ENCODE measurements around the gene AARS2.

DNA sequence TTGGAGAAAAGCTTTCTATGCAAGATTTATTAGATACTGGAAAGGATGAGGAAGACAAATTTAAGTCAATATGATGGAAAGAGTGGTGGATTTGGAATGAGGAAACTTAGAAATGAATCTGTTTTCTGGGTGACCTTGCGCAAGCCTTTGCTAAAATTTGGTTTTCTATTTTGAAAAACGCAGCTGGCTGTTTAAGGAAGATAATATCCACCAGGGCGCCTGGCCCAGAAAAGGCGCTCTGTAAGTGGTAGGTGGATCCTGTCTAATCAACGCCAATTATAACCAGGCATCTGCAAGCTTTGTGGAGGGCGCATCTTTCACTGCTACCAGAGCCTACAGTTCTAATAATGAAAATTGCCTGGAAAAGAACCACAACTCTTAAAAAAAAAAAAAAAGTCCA is 28.9 kb upstream of the AARS2 start:
- TF ChIP-seq, protein P1, sequence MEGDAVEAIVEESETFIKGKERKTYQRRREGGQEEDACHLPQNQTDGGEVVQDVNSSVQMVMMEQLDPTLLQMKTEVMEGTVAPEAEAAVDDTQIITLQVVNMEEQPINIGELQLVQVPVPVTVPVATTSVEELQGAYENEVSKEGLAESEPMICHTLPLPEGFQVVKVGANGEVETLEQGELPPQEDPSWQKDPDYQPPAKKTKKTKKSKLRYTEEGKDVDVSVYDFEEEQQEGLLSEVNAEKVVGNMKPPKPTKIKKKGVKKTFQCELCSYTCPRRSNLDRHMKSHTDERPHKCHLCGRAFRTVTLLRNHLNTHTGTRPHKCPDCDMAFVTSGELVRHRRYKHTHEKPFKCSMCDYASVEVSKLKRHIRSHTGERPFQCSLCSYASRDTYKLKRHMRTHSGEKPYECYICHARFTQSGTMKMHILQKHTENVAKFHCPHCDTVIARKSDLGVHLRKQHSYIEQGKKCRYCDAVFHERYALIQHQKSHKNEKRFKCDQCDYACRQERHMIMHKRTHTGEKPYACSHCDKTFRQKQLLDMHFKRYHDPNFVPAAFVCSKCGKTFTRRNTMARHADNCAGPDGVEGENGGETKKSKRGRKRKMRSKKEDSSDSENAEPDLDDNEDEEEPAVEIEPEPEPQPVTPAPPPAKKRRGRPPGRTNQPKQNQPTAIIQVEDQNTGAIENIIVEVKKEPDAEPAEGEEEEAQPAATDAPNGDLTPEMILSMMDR (IDR thresholded peaks at IDR 0.05) = no peak
- TF ChIP-seq, protein P2, sequence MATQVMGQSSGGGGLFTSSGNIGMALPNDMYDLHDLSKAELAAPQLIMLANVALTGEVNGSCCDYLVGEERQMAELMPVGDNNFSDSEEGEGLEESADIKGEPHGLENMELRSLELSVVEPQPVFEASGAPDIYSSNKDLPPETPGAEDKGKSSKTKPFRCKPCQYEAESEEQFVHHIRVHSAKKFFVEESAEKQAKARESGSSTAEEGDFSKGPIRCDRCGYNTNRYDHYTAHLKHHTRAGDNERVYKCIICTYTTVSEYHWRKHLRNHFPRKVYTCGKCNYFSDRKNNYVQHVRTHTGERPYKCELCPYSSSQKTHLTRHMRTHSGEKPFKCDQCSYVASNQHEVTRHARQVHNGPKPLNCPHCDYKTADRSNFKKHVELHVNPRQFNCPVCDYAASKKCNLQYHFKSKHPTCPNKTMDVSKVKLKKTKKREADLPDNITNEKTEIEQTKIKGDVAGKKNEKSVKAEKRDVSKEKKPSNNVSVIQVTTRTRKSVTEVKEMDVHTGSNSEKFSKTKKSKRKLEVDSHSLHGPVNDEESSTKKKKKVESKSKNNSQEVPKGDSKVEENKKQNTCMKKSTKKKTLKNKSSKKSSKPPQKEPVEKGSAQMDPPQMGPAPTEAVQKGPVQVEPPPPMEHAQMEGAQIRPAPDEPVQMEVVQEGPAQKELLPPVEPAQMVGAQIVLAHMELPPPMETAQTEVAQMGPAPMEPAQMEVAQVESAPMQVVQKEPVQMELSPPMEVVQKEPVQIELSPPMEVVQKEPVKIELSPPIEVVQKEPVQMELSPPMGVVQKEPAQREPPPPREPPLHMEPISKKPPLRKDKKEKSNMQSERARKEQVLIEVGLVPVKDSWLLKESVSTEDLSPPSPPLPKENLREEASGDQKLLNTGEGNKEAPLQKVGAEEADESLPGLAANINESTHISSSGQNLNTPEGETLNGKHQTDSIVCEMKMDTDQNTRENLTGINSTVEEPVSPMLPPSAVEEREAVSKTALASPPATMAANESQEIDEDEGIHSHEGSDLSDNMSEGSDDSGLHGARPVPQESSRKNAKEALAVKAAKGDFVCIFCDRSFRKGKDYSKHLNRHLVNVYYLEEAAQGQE (IDR thresholded peaks at IDR 0.05) = no peak
- TF ChIP-seq PHF8 (IDR thresholded peaks at IDR 0.05; ENCODE audit: borderline replicate concordance, low read depth) (no peak), CHD2 (IDR thresholded peaks at IDR 0.05; ENCODE audit: low read length, partially characterized antibody) (no peak), POLR2A (IDR thresholded peaks at IDR 0.05; ENCODE audit: low read length) (no peak)
- TF ChIP-seq, protein P3, sequence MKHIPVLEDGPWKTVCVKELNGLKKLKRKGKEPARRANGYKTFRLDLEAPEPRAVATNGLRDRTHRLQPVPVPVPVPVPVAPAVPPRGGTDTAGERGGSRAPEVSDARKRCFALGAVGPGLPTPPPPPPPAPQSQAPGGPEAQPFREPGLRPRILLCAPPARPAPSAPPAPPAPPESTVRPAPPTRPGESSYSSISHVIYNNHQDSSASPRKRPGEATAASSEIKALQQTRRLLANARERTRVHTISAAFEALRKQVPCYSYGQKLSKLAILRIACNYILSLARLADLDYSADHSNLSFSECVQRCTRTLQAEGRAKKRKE (CRISPR knock-in tag; IDR thresholded peaks at IDR 0.05; ENCODE audit: low read depth) = no peak
